Activated CD8-positive, alpha-beta memory T cell treated with anti-CD3 and anti-CD28 coated beads, Interleukin-2, amount 10 ng/mL, durations not matched to agents 7 days and 5 days (primary cell): Measurements from ENCODE around the gene PLA2G4E. TPM values are rescaled to one million over a fixed set of nuclear protein-coding genes. Genes with fewer than 3 reads are reported as not detected.

Experiments used
- ATAC-seq: fragments of 150-1000 bp; cut with Tn5 transposase; one replicate; pipeline ENCODE4 v1.10.0; 2021; ENCODE audit warnings: moderate library complexity
- CTCF ChIA-PET: fragments of 350-600 bp; sonication (Branson Sonifier 250); formaldehyde crosslinking; loops from one replicate; lab custom pipeline; 2021; ENCODE audit warnings: antibody characterized with exemption; lab: Charles Lee
- DNase-seq: peaks from one replicate; pipeline ENCODE4 v3.0.0-alpha.2; 2020
- H3K27ac Mint-ChIP-seq: one replicate; pipeline ENCODE4 v1.8.0; 2021; ENCODE audit warnings: mild to moderate bottlenecking, mixed read lengths
- H3K27me3 Mint-ChIP-seq: one replicate; pipeline ENCODE4 v1.8.0; 2021; ENCODE audit warnings: mixed read lengths
- H3K36me3 Mint-ChIP-seq: one replicate; pipeline ENCODE4 v1.8.0; 2021; ENCODE audit warnings: mild to moderate bottlenecking, mixed read lengths
- H3K4me1 Mint-ChIP-seq: one replicate; pipeline ENCODE4 v1.8.0; 2021; ENCODE audit warnings: mixed read lengths
- H3K4me3 Mint-ChIP-seq: one replicate; pipeline ENCODE4 v1.8.0; 2021; ENCODE audit warnings: mild to moderate bottlenecking, moderate library complexity, mixed read lengths
- H3K9me3 Mint-ChIP-seq: one replicate; pipeline ENCODE4 v1.8.0; 2022; ENCODE audit warnings: low read depth, mixed read lengths
- total RNA-seq, 2 experiments: library from RNA; stranded (reverse); gene quantifications; one replicate each; pipeline ENCODE4 v1.2.3, GENCODE V29; 2021

PLA2G4E gene
- total RNA-seq, 2 experiments from 2014 or later: 0.05 TPM; not detected in 1

DNA sequence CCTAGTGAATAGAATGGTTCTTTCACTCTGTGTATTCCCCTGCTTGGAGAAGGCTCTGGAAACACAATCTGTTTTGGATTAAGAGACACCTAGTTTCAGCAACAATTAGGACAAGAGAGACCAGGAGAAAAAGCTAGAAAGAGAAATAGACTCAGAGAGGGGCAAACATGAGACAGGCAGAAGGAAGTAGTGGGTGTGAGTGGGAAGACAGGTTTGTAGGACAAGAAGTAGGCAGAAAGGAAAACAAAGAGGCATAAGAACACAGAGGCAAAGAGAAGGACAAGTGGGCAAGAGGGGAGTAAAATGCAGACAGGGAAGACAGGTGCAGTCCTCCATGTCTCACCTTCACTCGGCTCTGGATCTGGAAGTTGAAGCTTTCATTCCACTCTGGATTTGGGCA is 13.5 kb downstream of the PLA2G4E start:
- no peak overlapping the region for H3K4me3 Mint-ChIP-seq
- DNase-seq (no peak), ATAC-seq (no peak)
- no peaks in the 10 kb centered on the region for H3K36me3 Mint-ChIP-seq
- H3K27ac Mint-ChIP-seq: no peak overlapping the region
- H3K4me1 Mint-ChIP-seq: peaks cover 13% of the 10 kb centered on the region
- peaks cover 3% of the 10 kb centered on the region for H3K27me3 Mint-ChIP-seq
- CTCF ChIA-PET: no interaction called here
- H3K9me3 Mint-ChIP-seq: no peaks in the 10 kb centered on the region

DNA sequence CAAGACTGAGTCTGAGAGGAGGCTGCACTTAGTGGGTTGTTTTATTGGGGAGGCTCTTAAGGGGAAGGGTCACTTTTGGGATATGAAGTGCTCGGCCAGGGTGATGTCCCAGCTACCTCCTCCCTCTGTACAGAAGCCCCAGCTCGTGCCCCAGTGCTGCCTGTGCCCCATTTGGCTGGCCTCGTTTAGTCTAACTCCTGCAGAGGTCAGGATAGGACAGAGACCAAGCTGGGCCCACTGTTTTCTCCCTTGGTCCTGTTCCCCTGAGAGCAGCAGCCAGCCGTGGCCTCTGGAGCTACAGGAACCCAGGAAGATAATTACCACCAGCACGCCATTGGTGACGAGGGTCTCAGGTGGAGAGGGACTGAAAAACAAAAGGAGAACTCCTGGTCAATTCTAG is 18.5 kb downstream of the PLA2G4E start:
- H3K9me3 Mint-ChIP-seq: no peaks in the 10 kb centered on the region
- ATAC-seq (no peak), DNase-seq (no peak)
- H3K4me1 Mint-ChIP-seq: no peaks in the 10 kb centered on the region
- no peaks in the 10 kb centered on the region for H3K36me3 Mint-ChIP-seq
- no peak overlapping the region for H3K27ac Mint-ChIP-seq
- no peak overlapping the region for H3K4me3 Mint-ChIP-seq
- H3K27me3 Mint-ChIP-seq: peaks cover 12% of the 10 kb centered on the region
- CTCF ChIA-PET: interaction anchor here (1.2 to 2.3 kb wide), 2 partner anchors 13 to 54 kb away, joined by 3 to 7 read pairs; no protein-coding TSS in a partner anchor

DNA sequence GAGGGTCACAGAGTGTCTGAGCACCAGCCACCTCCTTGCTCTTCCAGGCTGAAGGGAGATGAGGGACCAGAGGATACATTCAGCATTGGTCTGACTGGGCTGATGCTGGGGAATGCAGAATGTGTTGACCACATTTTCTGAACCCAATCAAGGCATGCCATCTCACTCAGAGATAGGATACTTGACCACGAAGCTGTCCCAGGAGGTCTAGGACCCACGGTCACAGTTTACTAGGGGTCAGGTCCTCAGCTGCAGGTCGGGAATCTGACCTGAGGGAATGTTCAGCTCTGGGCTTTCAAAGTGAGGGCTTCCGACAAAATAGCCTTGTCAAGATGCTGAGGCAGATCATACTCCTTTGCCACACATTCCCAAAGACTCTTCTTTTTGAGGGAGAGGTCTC is 19.6 kb downstream of the PLA2G4E start:
- CTCF ChIA-PET: interaction anchor here (0.5 to 2.3 kb wide), 4 partner anchors 12 to 400 kb away, joined by 3 to 7 read pairs (median 4); no protein-coding TSS in a partner anchor
- DNase-seq (no peak), ATAC-seq (no peak)
- Mint-ChIP-seq H3K27me3 (peaks cover 12% of the 10 kb centered on the region), H3K27ac (no peak overlapping the region), H3K4me3 (no peak overlapping the region), H3K36me3 (no peaks in the 10 kb centered on the region), H3K4me1 (no peaks in the 10 kb centered on the region), H3K9me3 (no peaks in the 10 kb centered on the region)

DNA sequence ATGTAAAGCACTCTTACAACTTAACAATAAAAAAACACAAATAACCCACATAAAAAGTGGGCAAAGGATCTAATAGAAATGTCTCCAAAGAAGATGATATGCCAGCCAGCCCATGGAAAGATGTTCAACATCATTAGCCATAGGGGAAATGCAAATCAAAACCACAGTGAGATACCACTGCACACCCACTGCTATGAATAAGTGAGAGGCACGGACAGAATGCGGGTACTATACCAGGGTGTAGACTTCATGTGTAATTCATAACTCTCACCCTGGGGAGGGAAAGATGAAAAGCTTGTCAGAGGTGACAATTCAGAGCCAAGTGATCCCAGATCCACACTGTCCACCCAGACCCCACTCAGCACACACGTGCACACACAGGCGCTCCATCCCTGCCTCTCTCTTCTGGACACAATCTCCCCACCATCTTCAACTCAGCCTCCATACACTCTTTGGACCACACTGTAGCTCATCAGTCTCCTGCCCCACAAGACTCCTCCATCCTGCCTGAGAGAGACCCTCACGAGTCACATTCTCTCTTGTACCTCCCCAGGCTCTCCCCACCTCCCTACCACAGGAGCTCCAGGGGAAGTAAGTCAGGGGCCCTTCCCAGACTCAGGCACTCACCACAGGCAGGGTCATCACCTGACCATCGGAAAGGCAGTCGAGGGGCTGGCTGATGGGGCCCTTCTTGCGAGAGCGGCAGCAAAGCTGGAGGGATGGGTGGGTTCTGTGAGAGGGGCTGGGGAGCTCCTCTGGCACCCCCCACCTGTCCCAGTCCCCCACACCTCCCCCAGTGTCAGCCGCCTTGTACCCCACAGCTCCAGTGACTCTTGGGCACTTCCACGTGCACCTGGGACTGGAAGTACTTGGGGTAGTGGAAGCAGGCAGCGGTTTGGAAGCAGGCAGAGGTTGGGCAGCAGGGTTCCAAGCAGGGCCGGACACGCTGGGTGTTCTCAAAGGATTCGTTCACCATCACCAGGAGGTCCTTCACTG is 21.3 kb downstream of the PLA2G4E start:
- no peaks in the 10 kb centered on the region for H3K36me3 Mint-ChIP-seq
- no peaks in the 10 kb centered on the region for H3K4me1 Mint-ChIP-seq
- DNase-seq (no peak), ATAC-seq (no peak)
- no peak overlapping the region for H3K27ac Mint-ChIP-seq
- peaks cover 12% of the 10 kb centered on the region for H3K27me3 Mint-ChIP-seq
- no peaks in the 10 kb centered on the region for H3K9me3 Mint-ChIP-seq
- H3K4me3 Mint-ChIP-seq: no peak overlapping the region
- CTCF ChIA-PET: interaction anchor here (3.2 kb wide), 1 partner anchor 10 kb away, joined by 11 read pairs; no protein-coding TSS in a partner anchor

DNA sequence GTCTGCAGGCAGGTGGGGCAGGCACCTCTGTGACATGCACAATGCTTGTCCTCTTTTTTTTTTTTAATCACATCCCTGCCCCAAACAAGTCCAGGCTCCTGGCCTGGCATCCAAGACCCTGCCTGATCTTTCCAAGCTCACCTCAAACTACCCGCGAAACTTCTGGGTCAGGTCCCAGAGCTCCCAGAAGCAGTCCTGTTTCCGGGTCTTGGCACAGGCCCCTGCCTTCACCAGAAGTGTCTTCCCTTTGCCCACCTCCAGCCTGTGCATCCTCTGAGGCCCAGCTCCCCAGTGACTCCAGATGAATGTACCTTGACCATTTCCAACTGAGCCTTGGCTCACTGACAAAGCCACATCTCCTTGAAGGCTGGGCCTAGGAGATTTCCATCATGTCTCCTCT is 23.0 kb downstream of the PLA2G4E start:
- CTCF ChIA-PET: interaction anchor here (1.5 to 3.2 kb wide), 2 partner anchors 9 to 86 kb away, joined by 4 to 11 read pairs; no protein-coding TSS in a partner anchor
- Mint-ChIP-seq H3K9me3 (no peaks in the 10 kb centered on the region), H3K36me3 (no peaks in the 10 kb centered on the region), H3K4me1 (no peaks in the 10 kb centered on the region), H3K4me3 (no peak overlapping the region), H3K27ac (no peak overlapping the region), H3K27me3 (peaks cover 9% of the 10 kb centered on the region)
- no peak for ATAC-seq
- no peak for DNase-seq

DNA sequence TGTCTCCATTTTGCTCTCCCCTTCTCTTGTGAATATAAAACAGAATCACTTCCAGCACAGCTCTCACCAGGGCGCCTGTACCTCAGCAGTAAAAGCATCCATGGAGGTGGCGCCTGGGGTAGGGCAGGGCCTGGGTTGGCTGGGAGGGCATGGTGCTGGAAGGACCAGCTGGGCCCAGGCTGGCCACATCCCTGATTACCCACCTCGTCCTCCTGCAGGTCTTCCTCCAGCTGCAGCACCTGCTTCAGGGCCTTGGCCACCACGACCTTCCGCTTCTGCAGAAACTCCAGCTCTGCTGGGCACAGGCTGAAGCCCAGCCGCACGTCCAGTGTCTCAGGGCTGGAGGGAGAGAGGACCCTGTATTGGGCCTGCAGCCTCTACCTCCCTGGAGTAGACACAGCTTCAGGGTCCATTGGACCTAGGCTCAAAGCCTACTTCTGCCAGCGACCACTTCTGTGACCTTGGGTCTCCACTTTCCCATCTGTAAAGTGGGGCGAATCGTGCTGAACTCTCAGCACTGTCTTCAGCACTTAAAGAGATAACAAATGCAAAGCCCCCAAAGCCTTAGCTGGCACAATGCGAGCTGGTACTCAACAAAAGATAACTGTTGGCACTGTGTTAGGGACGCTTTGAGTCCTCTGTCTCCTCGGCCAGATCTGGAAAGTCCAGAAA is 23.8 kb downstream of the PLA2G4E start:
- Mint-ChIP-seq H3K36me3 (no peaks in the 10 kb centered on the region), H3K4me3 (no peak overlapping the region), H3K27ac (no peak overlapping the region), H3K4me1 (no peaks in the 10 kb centered on the region), H3K9me3 (no peaks in the 10 kb centered on the region), H3K27me3 (peaks cover 9% of the 10 kb centered on the region)
- DNase-seq: no peak
- CTCF ChIA-PET: interaction anchor here (1.5 to 3.2 kb wide), 2 partner anchors 8 to 87 kb away, joined by 4 to 11 read pairs; no protein-coding TSS in a partner anchor
- ATAC-seq: no peak

DNA sequence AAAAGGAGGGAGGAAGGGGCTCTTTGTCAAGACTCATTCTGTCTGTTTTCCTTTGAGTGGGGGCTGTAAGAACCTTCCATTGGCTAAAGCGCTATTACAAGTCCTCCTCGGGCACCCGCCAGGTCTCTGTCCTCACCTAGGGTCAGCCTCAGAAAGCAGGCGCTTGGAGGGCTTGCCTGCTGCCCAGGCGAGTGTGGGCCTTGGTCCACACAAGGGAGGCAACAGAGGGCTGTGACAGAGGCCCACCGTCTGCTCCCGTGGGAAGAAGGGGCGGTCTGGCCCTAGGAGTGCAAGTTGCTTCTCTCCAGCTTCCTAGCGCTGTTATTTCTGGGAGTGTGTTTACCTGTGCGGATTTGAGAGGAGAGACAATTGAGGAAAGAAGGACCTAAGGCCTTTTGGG is 24.5 kb downstream of the PLA2G4E start:
- Mint-ChIP-seq H3K4me3 (no peak overlapping the region), H3K27ac (no peak overlapping the region), H3K9me3 (no peaks in the 10 kb centered on the region), H3K27me3 (peaks cover 9% of the 10 kb centered on the region), H3K4me1 (no peaks in the 10 kb centered on the region), H3K36me3 (no peaks in the 10 kb centered on the region)
- CTCF ChIA-PET: interaction anchor here (1.6 kb wide), 1 partner anchor 60 kb away, joined by 3 read pairs; no protein-coding TSS in a partner anchor
- DNase-seq (no peak), ATAC-seq (no peak)

DNA sequence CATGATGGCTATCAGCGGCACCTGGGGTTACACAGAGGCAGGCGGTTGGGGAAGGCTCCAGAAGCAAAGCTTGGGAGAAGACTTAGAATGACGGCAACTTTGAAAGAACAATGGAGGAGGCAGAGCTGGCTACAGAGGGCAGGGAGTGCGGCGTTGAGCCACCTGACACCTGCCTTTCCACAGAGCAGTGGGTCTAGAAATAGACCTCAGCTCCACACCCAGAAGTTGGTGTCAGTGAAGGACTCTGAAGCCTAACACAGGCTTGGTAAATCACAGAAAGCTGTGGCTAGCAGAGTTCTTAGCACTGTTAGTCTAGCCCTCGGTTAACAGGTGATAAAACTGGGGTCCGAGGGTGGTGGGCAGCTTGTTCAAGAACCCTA is 25.4 kb downstream of the PLA2G4E start:
- no peak for ATAC-seq
- H3K9me3 Mint-ChIP-seq: no peaks in the 10 kb centered on the region
- H3K36me3 Mint-ChIP-seq: no peaks in the 10 kb centered on the region
- H3K27me3 Mint-ChIP-seq: peaks cover 9% of the 10 kb centered on the region
- CTCF ChIA-PET: interaction anchor here (1.6 to 2.4 kb wide), 2 partner anchors 61 to 87 kb away, joined by 3 to 5 read pairs; no protein-coding TSS in a partner anchor
- no peak for DNase-seq
- no peaks in the 10 kb centered on the region for H3K4me1 Mint-ChIP-seq
- H3K27ac Mint-ChIP-seq: no peak overlapping the region
- no peak overlapping the region for H3K4me3 Mint-ChIP-seq

DNA sequence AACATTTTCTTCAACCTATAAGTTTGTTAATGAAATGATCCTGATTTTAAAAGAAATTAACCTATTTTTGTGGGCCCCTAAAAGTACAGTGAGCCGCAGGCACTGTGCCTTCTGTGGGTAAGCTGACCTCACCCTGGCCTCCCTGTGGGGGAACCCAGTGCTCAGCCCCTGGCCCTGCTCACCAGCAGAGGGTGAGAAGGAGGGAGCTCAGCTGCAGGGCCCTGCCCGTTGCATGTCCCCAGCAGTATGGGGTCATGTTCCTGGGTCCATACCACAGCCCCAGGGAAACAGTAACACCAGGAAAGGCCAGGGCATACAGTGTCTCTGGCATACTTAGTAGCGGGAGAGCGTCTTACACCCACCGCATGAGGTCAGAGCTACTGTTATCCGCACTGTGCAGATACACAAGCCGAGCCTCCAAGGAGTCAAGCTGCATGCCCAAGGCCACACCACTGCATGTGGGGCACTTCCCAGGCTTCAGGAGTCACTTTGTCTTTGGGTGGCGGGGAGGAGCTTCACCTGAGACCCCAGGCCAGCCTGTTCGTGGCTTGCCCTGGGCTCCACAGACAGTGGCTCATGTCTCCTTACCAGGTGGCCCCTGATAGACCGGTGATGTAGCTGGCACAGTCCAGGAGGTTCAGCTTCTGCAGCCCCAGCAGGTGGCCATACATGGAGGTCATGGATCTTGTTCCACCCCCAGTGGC is 25.9 kb downstream of the PLA2G4E start:
- H3K27me3 Mint-ChIP-seq: peaks cover 10% of the 10 kb centered on the region
- H3K4me1 Mint-ChIP-seq: no peaks in the 10 kb centered on the region
- DNase-seq (no peak), ATAC-seq (no peak)
- CTCF ChIA-PET: interaction anchor here (1.3 to 2.4 kb wide), 3 partner anchors 62 to 90 kb away, joined by 3 to 5 read pairs (median 4); no protein-coding TSS in a partner anchor
- H3K27ac Mint-ChIP-seq: no peak overlapping the region
- no peaks in the 10 kb centered on the region for H3K9me3 Mint-ChIP-seq
- H3K4me3 Mint-ChIP-seq: no peak overlapping the region
- no peaks in the 10 kb centered on the region for H3K36me3 Mint-ChIP-seq

DNA sequence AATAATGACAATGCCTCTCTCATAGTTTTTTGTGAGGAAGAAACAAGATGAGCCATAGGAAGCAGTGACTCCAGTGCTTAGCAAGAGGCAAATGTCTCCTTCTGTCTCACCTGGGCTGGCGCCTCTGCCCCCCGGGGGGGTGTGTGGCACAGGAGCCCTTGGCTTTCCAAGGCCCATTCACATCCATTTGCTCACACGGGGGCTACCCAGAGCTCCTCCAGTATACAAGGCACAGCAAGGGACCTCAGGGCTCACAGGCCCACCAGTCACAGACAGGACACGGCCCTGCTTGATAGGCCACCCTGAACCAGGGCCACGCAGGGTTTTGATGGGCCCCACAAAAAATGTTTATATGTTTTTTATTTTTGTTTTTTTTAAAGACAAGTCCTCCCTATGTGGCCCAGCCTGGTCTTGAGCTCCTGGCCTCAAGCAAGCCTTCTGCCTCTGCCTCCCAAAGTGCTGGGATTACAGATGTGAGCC is 26.6 kb downstream of the PLA2G4E start:
- CTCF ChIA-PET: interaction anchor here (0.6 to 2.4 kb wide), 4 partner anchors 49 to 90 kb away, joined by 3 to 5 read pairs (median 4); no protein-coding TSS in a partner anchor
- DNase-seq (no peak), ATAC-seq (no peak)
- peaks cover 5% of the 10 kb centered on the region for H3K27me3 Mint-ChIP-seq
- H3K4me3 Mint-ChIP-seq: no peak overlapping the region
- no peak overlapping the region for H3K27ac Mint-ChIP-seq
- no peaks in the 10 kb centered on the region for H3K4me1 Mint-ChIP-seq
- H3K36me3 Mint-ChIP-seq: no peaks in the 10 kb centered on the region
- no peaks in the 10 kb centered on the region for H3K9me3 Mint-ChIP-seq

DNA sequence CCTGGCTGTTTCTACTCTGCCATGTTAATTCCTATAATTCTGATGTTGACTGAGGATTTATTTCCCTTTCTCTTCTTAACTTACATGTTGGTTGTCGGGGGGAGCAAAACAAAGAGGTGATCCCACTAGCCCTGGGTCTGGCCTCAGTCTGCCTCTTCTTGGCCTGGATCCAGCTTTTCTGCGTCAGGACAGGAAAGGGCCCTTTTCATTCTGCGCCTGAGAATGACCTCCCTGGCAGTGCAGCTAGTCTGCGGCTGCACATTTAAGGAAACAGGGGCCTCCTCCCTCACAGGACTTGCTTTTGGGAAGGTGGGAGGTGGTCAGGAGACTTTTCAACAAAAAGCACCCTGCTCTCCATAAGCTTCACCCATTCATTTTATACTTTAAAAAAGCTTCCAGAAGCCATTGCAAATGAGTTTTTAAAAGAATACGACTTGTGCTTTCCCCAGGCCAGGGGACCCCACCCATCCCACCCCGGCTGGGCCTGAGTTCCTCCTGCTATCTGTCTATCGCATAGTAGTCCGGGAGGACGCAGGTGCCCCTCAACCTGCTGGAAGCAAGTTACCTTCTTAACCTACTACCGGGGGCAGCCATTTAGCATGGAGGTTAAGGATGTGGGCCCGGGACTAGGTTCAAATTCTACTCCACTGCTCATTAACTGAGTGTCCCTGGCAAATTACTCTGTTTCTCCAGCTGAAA is 27.2 kb downstream of the PLA2G4E start:
- Mint-ChIP-seq H3K27me3 (peaks cover 2% of the 10 kb centered on the region), H3K4me3 (no peak overlapping the region), H3K27ac (no peak overlapping the region), H3K9me3 (no peaks in the 10 kb centered on the region), H3K36me3 (no peaks in the 10 kb centered on the region), H3K4me1 (no peaks in the 10 kb centered on the region)
- no peak for DNase-seq
- CTCF ChIA-PET: interaction anchor here (0.6 to 2.4 kb wide), 5 partner anchors 49 to 91 kb away, joined by 3 to 5 read pairs (median 4); no protein-coding TSS in a partner anchor
- no peak for ATAC-seq

DNA sequence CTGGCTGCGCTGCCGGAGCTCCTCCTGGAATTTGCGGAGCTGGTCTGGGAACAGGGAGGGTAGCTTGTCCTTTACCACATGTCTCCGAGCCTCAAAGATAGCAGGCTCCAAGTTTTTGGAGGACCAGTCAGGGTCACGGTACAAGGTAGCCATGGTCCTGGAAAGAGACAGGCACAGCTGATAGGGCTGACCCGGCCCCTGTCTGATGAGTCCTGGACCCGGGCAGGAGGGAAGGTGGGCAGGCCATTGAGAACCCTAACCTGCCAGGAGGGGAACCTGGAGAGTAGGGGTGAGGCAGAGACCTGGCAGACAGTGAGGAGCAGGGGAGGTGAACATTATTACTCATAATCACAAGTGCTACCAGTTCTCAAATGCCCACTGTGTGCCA is 28.0 kb downstream of the PLA2G4E start:
- CTCF ChIA-PET: interaction anchor here (1.1 kb wide), 1 partner anchor 64 kb away, joined by 4 read pairs; no protein-coding TSS in a partner anchor
- Mint-ChIP-seq H3K4me3 (no peak overlapping the region), H3K27me3 (peaks cover 2% of the 10 kb centered on the region), H3K36me3 (no peaks in the 10 kb centered on the region), H3K4me1 (no peaks in the 10 kb centered on the region), H3K27ac (no peak overlapping the region), H3K9me3 (no peaks in the 10 kb centered on the region)
- ATAC-seq (no peak), DNase-seq (no peak)
